ENCODE results near the gene COBL. TPM values are rescaled to one million over a fixed set of nuclear protein-coding genes. Genes with fewer than 3 reads are reported as not detected.

COBL gene
- total RNA-seq, 2 donors from 2014 or later: 27.5 to 28.3 TPM

- no peaks in the 10 kb centered on the region for H3K36me3 ChIP-seq (ENCODE audit: control insufficient read depth, insufficient read depth, low read length)
- Mint-ChIP-seq H3K27ac (no peak overlapping the region), H3K36me3 (ENCODE audit: low read depth) (peaks cover 4% of the 10 kb centered on the region), H3K9me3 (no peaks in the 10 kb centered on the region), H3K4me3 (no peak overlapping the region), H3K4me1 (peaks cover 11% of the 10 kb centered on the region), H3K27me3 (ENCODE audit: insufficient read depth) (peaks cover 2% of the 10 kb centered on the region)
- no peak overlapping the region for H3K9ac ChIP-seq (ENCODE audit: extremely low read depth, low read length, poor library complexity, severe bottlenecking)
- no peak for DNase-seq
- H3K4me3 ChIP-seq (ENCODE audit: low read length): no peak overlapping the region
- H3K27ac ChIP-seq (ENCODE audit: low read depth, low read length): no peak overlapping the region
- TF ChIP-seq CTCF (conservative IDR thresholded peaks at IDR 0.05): no peak
- H3K4me1 ChIP-seq (ENCODE audit: control insufficient read depth, insufficient read depth, low read length): no peaks in the 10 kb centered on the region
- H3K27me3 ChIP-seq (ENCODE audit: control insufficient read depth, insufficient read depth, low read length, poor library complexity, severe bottlenecking): no peaks in the 10 kb centered on the region
- WGBS, 2 experiments (ENCODE audit: insufficient coverage in 1 of 2, insufficient read length in 1 of 2): 90 to 94% methylated on average over 5 of the region's 5 CpGs
- no peaks in the 10 kb centered on the region for H3K9me3 ChIP-seq (ENCODE audit: control insufficient read depth, low read length)
These were observed 46.7 kb downstream of the COBL start for GRCh38 chr7:51269911-51270310.

GRCh38 chr7:51269321-51269720, 47.3 kb downstream of the COBL start:
- peaks cover 4% of the 10 kb centered on the region for H3K36me3 Mint-ChIP-seq (ENCODE audit: low read depth)
- 90 to 100% methylated on average over 2 to 10 of the region's 10 CpGs for WGBS, 2 experiments (ENCODE audit: insufficient coverage in 1 of 2, insufficient read length in 1 of 2)
- H3K27ac Mint-ChIP-seq: no peak overlapping the region
- H3K36me3 ChIP-seq (ENCODE audit: control insufficient read depth, insufficient read depth, low read length): no peaks in the 10 kb centered on the region
- H3K4me1 ChIP-seq (ENCODE audit: control insufficient read depth, insufficient read depth, low read length): no peaks in the 10 kb centered on the region
- peaks cover 9% of the 10 kb centered on the region for H3K4me1 Mint-ChIP-seq
- H3K4me3 Mint-ChIP-seq: no peak overlapping the region
- H3K9me3 ChIP-seq (ENCODE audit: control insufficient read depth, low read length): no peaks in the 10 kb centered on the region
- no peak for DNase-seq
- H3K27me3 Mint-ChIP-seq (ENCODE audit: insufficient read depth): peaks cover 2% of the 10 kb centered on the region
- no peaks in the 10 kb centered on the region for H3K9me3 Mint-ChIP-seq
- no peak overlapping the region for H3K9ac ChIP-seq (ENCODE audit: extremely low read depth, low read length, poor library complexity, severe bottlenecking)
- H3K4me3 ChIP-seq (ENCODE audit: low read length): no peak overlapping the region
- TF ChIP-seq CTCF (conservative IDR thresholded peaks at IDR 0.05): no peak
- no peaks in the 10 kb centered on the region for H3K27me3 ChIP-seq (ENCODE audit: control insufficient read depth, insufficient read depth, low read length, poor library complexity, severe bottlenecking)
- H3K27ac ChIP-seq (ENCODE audit: low read depth, low read length): no peak overlapping the region

- no peaks in the 10 kb centered on the region for H3K4me1 ChIP-seq (ENCODE audit: control insufficient read depth, insufficient read depth, low read length)
- H3K4me3 Mint-ChIP-seq: no peak overlapping the region
- H3K9ac ChIP-seq (ENCODE audit: extremely low read depth, low read length, poor library complexity, severe bottlenecking): no peak overlapping the region
- H3K9me3 Mint-ChIP-seq: no peaks in the 10 kb centered on the region
- peaks cover under 1% of the 10 kb centered on the region for H3K36me3 Mint-ChIP-seq (ENCODE audit: low read depth)
- no peaks in the 10 kb centered on the region for H3K36me3 ChIP-seq (ENCODE audit: control insufficient read depth, insufficient read depth, low read length)
- H3K27ac ChIP-seq (ENCODE audit: low read depth, low read length): no peak overlapping the region
- no peaks in the 10 kb centered on the region for H3K27me3 Mint-ChIP-seq (ENCODE audit: insufficient read depth)
- no peak for DNase-seq
- H3K9me3 ChIP-seq (ENCODE audit: control insufficient read depth, low read length): no peaks in the 10 kb centered on the region
- H3K27me3 ChIP-seq (ENCODE audit: control insufficient read depth, insufficient read depth, low read length, poor library complexity, severe bottlenecking): no peaks in the 10 kb centered on the region
- 92 to 100% methylated on average over 1 to 7 of the region's 7 CpGs for WGBS, 2 experiments (ENCODE audit: insufficient coverage in 1 of 2, insufficient read length in 1 of 2)
- TF ChIP-seq CTCF (conservative IDR thresholded peaks at IDR 0.05): no peak
- H3K4me1 Mint-ChIP-seq: peaks cover 5% of the 10 kb centered on the region
- H3K27ac Mint-ChIP-seq: no peak overlapping the region
- no peak overlapping the region for H3K4me3 ChIP-seq (ENCODE audit: low read length)
These were observed 47.8 kb downstream of the COBL start for GRCh38 chr7:51268859-51269258.
